EL (cell line): ENCODE results near the gene GHR.

ENCODE experiments used
- DNase-seq: peaks from one replicate; pipeline ENCODE4 v3.0.0-alpha.2; 2016

The GHR gene

DNA sequence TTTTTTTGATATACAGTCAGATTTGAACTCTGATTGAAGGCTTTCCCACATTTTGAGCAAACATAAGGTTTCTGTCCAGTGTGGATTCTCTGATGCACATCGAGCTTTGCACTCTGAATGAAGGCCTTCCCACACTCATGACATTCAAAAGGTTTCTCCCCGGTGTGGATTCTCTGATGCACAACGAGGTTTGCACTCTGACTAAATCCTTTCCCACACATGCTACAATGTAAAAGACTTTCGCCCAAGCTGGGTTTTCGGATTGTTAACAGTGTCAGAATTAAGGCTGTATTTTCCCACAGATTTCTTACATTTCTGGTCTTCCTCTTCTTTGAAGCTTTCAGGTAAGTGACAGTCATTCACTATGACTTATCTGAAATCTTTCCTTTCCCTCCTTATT lies 44.3 kb downstream of the GHR start:
- DNase-seq: no peak

DNA sequence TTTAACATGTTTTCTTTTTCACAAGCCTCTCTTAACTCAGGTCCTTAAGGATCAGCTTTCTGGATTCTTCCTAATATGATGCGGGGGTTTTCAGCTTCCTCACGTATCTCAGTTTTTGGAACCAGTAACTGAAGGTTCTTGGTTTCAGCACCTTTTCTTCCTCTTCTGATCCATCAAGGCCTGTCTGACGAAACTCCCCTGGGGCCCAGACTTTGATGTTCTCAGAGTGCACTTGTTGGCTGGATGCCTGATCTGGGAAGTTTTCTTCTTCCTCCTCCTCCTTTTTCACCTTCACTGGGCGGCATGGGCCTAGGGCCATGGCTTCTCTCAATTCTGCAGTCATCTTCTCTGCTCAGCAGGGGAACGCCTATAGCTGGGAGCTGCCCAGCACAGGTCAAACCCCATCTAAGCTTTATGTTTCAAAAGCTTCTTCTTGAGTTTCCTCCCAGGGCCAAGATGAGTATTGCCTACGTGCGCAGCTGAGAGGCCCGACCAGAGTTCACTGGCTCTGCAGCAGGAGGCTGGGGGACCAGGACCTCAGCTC lies 44.8 kb downstream of the GHR start:
- DNase-seq: no peak

DNA sequence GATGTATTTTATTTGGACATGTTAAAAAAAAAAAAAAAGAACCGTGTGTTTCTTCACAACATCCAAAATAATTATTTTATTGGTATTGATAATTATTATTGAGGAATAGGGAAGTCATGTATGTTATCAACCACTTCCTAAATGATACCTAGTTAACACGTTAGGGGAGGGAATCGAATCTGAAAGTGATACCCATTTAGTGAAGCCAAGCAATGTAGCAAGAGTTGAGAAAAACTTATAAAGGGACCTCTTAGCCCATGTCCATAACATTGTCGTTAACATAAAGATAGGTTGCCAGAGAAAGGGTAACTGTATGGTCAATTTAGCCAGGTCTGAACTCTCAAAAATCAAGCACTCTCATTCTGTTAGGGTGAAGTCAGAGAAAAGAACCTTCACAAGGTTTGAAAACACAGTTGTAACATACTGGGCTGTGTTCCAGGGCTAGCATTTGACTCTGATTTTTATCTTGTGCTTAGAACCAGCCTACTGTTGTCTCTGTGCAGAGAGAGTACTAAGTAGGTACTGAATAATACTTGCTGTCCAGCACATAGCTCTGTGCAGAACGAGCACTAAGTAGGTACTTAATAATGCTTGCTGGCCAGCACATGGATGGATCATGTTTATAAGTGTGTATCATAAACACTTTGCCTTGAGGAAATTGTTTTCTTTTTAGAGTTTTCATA lies 60.4 kb downstream of the GHR start:
- DNase-seq: no peak

GRCh38 chr5:42487077-42487476 lies 63.8 kb downstream of the GHR start:
- DNase-seq: no peak

DNA sequence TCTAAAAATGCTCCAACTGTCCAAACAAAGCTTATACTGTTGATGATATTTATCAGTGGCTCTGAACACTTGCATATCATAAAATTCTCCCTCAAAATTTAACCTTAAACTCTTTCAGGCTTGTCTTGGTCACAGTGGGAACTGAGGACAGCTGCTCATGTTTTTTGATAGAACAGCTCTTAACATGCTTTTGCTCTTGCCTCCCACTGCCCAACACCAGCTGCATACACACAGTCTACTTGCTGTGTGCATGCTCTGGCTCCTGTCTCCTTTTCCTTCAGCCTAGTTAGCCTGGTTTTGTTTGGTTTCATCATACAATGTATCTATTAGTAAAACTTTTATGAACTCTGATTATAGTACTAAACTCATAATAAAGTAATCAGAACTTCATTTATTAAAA lies 64.6 kb downstream of the GHR start:
- no peak for DNase-seq

DNA sequence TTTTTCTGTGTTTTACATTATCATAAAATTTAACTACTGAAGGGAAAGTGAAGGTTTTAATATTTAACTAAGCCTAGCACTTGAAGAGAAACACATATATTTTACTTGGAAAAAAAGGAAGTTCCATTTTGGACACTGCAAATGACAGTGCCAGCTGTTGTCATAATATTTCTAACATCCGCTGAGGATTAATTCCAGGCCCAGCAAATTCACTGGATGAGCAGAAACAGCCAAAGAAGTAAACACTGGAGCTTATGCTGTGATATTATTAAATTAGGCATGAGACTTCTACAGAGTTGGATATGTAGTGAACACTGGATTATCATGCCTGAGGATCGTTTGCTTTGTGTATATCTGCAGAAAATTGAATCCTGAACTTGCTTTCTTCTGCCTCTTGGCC lies 67.6 kb downstream of the GHR start:
- no peak for DNase-seq

- no peak for DNase-seq
Measured at GRCh38 chr5:42491699-42492098, 68.5 kb downstream of the GHR start.

GRCh38 chr5:42492974-42493373 lies 69.7 kb downstream of the GHR start:
- no peak for DNase-seq

DNA sequence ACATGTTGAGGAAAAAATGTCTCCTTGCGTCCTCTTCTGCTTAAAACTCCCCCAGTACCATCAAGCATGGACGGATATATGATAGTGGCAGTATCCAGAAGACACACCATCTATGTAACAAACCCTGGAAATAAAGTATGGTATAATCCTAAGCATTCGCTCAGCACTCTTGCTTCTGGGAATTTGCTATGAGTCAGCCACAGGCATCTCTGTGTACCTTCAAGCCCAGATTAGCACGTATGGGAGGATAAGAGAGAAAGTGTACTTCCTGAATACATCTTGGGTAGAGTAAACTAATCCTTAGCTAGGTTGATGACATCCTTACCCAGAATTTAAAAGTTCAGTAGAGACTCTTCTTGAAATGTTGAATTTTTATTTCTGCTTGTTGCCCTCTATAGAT lies 71.2 kb downstream of the GHR start:
- DNase-seq: no peak

GRCh38 chr5:42495914-42496313 lies 72.7 kb downstream of the GHR start:
- no peak for DNase-seq

DNA sequence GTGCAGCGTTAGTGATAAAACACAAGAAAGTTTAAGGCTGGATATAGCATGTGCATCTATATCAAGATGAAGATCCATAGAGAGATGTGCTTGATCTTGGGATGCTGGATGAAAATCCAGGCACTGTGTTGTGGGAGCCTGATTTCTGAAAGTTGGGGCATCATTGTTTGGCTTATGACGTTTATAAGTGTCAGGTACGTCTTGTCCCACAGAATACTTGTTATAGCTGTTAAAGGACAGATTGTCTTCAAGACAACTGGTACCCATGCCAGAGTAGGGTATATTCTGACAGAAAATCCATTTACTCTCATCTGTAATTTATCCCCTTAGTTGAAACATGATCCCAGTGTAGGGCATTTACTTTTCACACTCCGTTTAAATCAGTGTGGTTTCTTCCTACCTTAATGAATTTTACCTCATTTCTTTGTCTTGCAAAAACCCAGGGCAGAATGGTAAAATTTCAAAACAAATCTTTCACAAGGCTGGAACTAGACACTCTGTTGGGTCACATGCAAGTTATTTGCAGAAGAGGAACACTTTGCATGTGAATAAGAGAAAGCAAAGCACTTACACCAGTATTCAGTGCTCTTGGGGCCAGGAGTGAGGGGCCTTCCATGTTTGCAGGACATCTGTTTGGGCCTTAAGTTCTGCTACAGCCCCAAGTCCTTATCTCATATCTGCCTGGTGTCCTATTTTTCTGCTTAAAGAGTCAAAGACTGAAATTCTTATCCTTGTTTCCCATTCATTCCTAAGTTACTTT lies 73.3 kb downstream of the GHR start:
- DNase-seq: no peak

- DNase-seq: no peak
Measured at GRCh38 chr5:42498000-42498399, 74.8 kb downstream of the GHR start.

GRCh38 chr5:42499016-42499415 lies 75.8 kb downstream of the GHR start:
- no peak for DNase-seq

GRCh38 chr5:42500003-42500599 lies 76.9 kb downstream of the GHR start:
- no peak for DNase-seq

- no peak for DNase-seq
Measured at GRCh38 chr5:42502613-42503470, 79.6 kb downstream of the GHR start.

DNA sequence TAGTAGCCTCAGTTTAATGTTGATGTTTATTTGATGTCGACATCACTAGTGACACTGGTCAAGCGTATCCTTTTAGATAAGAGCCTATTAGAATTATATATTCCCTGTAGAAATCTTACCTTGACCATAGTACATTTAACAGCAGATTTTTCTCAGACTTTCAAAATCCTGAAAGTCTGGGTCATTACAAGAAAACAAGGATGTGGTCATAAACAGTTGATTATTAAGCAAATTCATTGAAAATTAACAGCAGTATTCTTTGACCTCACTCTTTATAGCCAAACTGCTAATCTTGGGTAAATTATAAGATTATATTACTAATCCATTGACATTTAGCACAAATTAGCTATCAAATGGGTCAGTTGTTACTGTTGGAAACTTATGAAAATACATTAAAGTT lies 83.4 kb downstream of the GHR start:
- DNase-seq: no peak

GRCh38 chr5:42507451-42508097 lies 84.3 kb downstream of the GHR start:
- no peak for DNase-seq

- DNase-seq: no peak
Measured at GRCh38 chr5:42513246-42513645, 90.0 kb downstream of the GHR start.

DNA sequence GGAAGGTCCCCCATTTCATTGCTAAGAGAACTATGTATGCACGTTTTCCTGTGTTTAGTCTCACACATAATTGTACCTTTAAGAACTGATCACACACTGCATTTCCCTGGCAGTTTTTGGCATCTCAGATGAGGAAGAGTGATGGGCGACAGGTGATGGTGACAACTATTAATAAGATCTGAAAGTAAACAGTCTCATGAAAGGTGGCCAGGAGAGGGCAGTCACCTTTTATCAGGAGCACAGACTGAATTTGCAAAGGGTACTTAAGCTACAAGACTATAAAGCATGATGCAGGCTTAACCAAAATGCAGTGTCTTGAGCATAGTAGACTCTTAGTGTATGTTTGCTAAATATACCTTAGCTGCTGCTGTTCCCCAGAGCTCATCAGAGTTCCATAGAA lies 91.5 kb downstream of the GHR start:
- no peak for DNase-seq

DNA sequence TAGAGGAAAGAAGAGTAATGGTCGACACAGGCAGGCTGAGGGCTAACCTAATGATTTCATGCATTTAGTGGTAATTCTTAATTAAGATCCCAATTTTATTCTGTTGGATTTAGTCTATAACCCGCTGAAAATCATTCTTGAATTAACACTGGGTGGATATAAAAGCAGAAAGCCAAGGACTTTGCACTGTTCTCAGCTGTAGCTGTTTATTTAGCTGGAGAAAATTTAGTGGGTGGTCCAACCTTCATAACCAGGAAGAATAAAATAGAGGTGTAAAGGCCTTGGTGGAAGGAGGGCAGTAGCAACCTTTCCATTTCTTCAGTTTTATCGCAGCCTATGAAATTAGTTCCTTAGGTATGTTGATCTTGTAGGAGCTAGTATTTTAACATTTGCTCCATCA lies 92.3 kb downstream of the GHR start:
- no peak for DNase-seq

DNA sequence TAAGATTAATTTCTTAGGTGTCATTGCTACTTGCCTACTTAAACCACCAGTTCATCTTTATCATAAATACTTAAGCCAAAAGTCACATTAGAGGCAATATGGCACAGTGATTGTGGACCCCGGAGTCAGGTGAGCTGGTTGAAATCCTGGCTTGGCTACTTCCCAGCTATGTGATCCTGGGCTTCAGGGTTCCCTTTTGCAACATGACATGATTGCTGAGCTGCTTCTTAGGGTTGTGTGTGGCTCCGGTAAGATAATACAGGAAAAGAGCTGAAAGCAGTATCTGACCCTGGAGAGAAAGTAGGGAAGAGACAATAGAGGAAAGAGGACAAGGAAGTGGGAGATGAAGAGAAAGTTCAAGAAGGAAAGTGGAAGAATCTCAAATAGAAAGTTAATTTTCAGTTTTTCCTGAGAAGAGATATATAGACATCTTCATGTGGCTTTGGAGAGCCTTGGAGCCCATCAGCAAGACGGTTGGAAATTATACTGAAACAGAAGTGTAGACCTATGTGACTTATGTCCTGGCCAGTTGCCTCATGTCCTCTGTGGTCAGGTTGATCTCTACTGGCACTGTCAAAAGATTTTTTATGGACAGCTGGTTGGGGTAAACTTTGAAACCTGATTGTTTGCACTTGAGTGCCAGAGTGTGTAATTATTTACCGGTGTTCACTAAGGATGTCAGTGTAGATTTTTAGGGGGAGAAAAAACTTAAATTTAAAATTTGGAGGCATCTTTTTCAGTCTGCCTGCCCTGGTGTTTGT lies 93.2 kb downstream of the GHR start:
- no peak for DNase-seq

- no peak for DNase-seq
Measured at GRCh38 chr5:42517164-42517563, 93.9 kb downstream of the GHR start.
